Measurements from ENCODE around the gene CAPSL. TPM values are rescaled to one million over a fixed set of nuclear protein-coding genes. Genes with fewer than 3 reads are reported as not detected.

The CAPSL gene
- total RNA-seq, 1 donor from 2014 or later = 0.20 TPM

DNA sequence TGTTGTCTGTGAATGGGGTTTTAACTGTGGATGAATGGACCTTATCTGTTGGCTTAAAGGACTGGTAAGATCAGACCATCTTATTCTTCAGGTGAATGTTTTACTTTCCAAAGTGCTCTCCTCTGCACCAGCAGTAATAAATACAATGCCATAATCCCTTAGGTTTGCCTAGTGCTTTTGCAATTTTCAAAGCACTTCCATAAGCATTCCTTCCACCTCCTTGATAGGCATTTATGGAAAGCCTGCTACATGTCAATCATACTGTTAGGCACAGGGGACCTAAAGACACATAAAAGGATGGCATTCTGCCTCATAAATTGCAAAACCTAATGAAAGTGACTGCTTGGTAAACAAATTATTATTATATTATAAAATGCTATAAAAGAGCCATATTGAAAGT, 60.3 kb downstream of the CAPSL start:
- intact Hi-C loops (cut with micrococcal nuclease) = no loop called here

DNA sequence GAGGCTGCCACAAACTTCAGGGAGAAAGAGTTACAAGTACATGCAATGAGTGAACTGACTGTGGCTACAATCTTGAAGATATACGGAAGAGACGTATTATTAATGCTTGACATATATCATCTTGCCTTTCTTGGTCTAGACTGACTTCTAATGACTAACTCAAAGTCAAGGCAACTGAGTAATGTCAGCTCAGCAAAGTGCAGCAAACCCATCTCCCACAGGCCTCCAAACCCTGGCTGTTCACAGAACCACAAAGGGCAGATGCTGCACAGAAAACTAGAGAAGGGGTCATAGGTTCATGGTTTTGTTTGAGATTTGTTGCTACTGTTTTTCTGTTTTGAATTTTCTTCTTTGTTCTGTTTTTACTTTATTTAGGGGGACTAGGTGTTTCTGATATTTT, 60.8 kb downstream of the CAPSL start:
- intact Hi-C loops (cut with micrococcal nuclease) = loop anchor here (2.0 kb wide), 1 partner anchor 19 kb away; no protein-coding TSS in a partner anchor

DNA sequence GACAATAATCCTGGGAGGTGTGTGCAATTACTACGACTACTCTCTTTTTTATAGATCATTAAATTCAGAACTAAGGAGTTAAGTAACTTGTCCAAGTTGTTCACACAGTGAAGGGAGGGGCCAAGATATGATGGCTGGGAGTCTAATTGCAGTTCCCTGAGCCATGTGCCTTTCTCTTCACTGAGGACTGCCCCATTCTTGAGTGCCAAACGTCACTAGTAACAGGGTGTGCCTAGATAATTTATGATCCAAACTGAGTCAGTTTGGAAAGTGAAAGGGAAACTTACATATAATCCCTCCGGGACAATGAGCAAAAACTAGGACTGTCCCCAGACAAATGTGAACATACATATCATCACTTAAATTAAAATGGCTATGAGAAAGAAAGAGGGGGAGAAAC, 61.5 kb downstream of the CAPSL start:
- intact Hi-C loops (cut with micrococcal nuclease) = loop anchor here (2.0 kb wide), 1 partner anchor 18 kb away; no protein-coding TSS in a partner anchor

DNA sequence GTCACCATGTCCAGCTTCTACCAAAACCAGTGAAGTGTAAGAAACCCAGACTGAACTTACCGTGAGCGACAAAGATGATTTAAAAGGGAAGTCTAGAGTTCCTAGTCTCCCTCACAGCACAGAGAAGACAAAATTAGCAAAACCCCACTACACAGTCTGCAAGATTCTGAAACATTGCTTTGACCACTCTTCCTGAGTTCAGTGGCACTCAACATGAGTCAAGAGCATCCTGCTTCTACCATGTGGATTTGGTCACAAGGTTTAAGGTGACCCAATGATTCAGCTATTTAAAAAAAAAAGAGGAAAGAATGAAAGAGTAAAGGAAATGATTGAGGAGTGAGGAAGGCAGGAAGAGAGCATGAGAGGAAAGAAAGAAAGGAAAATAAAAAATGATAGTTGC, 62.0 kb downstream of the CAPSL start:
- intact Hi-C loops (cut with micrococcal nuclease) = loop anchor here (2.0 kb wide), 1 partner anchor 18 kb away; no protein-coding TSS in a partner anchor

DNA sequence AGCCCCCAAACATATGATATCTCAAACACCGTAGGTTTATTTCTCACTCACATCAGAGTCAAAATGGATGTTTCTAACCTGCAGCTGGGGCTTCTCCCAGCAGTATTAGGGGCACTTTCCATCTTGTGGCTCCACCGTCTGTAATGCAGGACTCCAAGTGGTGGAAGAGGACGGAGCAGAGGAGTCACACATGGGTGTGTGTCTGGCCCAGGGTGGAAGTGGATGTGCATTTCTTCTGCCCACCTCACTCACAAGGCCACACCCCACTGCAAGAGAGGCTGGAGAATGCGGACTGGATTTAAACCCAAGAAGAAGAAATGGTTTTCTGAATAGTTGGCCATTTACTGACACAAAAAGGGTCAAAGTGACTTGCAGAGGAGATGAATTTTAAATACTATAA, 67.8 kb downstream of the CAPSL start:
- intact Hi-C loops (cut with micrococcal nuclease) = no loop called here

DNA sequence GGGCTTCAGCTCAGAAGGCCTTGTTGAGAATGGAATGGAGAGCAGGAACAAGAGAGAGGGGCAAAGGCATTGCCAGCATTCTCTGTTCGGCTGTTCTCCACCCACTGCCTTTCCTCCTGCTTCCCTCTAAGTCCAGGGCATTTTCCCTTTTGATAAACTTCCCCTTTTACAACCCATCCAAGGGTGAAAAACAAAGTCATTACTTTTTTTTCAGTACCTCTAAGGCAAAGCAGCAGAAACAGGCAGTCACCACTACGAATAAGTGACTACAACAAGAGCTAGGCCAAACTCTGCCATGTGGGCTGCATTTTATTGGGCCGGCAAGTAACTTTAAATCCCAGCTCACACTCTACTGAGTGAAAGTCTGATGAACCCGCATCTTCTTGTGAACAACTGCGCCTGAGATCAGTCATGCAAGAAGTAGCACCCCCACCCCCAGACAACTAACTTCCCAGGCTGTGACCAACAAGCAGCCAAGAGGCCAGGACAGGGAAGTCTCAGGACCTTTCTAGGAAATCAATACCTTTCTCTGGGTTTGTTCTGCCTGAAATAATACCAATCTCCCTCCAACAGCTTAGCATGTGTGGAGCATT, 68.6 kb downstream of the CAPSL start:
- intact Hi-C loops (cut with micrococcal nuclease) = no loop called here

DNA sequence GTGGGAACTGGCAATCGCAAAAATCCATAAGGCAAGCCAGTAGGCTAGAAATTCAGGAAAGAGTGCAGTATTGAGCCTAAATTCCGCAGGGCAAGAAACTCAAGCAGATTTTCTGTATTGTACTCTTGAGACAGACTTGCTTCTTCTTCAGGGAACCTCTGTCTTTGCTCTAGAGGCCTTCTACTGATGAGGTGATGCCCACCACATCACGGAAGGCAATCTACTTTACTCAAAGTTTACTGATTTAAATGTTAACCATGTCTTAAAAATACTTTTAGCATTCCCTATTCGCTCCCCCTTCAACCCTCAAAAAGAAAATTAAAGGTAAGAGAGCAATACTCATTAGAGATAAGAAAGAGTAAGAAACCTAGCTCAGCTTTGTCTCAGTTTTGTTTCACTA, 70.4 kb downstream of the CAPSL start:
- intact Hi-C loops (cut with micrococcal nuclease) = no loop called here

DNA sequence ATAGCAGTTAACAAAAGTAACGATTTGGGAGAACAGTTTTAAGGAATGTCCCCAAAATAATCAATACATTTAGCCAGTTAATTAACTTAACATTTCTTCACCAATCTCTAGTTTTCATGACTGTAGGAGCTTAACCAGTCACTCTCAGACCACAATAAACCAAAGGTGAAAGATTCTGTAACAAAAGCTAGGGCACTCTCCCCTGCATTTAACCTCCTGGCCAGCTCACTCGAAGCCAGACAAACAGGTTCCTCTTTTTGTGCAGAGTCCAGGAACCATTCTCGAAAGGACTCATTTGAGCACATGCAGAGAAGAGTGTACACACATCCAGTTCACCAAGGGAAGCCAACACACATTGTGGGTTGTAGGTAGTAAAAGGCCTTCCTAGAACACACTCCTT, 75.3 kb downstream of the CAPSL start:
- intact Hi-C loops (cut with micrococcal nuclease) = no loop called here

DNA sequence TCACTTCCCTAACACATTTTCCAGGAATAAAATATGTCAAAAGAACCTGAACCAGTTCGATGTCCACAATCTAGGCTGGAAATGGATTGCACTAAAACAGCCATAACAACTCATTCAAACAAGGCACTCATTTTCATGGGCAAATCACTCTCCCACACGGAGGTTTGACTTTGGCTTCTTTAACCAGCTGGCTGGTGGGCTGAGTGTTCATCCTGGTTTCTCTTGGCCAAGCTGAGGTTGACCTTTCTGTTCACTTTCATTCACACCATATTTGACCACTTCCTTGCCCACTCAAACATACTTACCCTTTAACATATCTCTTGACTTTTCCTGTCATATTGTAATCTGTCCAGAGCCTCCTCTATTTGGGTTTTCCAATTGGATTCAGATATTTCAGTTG, 76.3 kb downstream of the CAPSL start:
- intact Hi-C loops (cut with micrococcal nuclease) = no loop called here

DNA sequence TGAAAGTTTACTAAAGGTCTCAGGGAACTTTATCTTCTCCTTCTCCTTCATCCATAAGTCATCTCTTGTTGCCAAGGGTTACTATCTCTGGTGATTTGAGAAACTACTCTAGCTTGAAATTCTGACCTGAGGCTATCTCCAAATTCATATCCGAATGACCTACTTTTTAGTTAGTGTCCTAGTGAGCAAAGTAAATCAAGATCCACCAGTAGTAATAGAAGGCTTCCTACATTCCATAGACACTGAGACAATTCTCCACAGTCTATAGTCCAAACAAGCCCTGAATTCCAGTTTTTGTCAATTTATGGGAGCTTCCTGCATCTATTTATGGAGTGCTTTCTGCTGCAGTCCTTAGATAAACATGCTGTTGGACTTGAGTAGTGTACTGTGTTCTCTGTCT, 76.7 kb downstream of the CAPSL start:
- intact Hi-C loops (cut with micrococcal nuclease) = no loop called here

DNA sequence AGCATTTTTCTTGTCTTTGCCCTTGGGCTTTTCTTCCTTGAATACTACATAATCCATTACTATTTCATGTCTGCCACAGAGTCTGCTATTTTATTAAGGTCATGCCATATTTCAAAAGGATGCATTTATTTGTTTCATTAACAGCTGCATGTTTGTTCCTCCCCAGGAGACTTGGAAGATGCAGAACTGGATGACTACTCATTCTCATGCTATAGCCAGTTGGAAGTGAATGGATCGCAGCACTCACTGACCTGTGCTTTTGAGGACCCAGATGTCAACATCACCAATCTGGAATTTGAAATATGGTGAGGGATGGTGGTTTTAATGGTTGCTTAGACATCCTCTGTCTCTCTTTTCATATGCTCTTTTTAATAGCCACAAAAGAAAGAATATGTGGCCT, 77.7 kb downstream of the CAPSL start:
- intact Hi-C loops (cut with micrococcal nuclease) = no loop called here

DNA sequence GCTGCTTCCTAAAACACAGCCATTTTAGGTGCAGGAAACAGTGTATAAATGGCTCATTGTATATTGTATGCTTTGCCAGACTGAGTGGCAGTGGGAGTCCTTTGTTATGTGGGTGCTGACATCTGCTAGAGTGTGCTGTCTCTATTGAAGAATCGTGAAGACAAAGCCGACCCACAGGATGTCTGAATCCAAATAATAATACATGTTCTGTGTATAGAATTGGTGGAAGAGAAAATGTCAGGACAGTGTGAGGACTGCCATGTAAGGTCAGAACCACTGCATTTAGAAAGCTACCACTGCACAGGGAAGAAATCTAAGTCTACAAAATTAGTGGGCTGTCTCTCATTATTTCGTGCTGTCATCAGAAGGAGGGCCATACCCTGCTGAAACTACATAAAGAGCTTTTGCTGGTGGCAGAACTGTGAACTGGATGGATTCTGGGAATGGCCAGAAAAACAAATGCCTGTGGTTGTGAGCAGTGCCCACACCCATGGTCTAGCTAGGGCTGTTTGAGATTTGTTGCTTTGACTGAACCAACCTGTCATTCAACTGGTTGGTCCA, 79.2 kb downstream of the CAPSL start:
- intact Hi-C loops (cut with micrococcal nuclease) = loop anchor here (1.0 to 10.0 kb wide), 7 partner anchors 18 to 1016 kb away; partner anchors contain the start of genes BRIX1, NIPBL, RAD1 and SPEF2

DNA sequence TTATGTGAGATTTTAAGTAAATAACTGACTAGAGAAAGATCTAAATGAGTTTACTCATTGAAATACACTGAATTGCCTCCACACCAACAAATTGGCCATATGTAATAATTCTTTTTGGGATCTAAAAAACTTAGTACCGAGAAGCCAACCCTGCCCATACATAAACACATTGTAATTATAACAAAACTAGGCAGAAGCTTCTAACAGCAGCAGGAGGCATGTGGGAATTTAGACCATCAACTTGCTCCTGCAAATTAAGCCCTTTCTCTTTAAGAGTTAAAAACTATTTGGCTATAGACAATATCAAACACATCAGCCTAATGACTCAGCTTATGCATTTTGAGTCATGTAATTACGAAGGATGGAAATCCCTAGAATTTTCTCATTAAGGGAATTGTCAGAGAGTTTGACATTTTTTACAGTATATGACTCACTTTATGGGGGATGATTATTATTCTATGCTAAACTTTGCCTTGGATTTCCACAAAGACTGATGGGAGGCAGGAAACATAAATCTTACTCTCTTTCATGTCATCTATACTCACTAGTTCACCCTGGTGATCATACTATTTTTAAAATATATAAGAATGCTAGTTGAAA, 80.7 kb downstream of the CAPSL start:
- intact Hi-C loops (cut with micrococcal nuclease) = loop anchor here (1.0 to 10.0 kb wide), 7 partner anchors 19 to 1017 kb away; partner anchors contain the start of genes BRIX1, NIPBL, RAD1 and SPEF2

DNA sequence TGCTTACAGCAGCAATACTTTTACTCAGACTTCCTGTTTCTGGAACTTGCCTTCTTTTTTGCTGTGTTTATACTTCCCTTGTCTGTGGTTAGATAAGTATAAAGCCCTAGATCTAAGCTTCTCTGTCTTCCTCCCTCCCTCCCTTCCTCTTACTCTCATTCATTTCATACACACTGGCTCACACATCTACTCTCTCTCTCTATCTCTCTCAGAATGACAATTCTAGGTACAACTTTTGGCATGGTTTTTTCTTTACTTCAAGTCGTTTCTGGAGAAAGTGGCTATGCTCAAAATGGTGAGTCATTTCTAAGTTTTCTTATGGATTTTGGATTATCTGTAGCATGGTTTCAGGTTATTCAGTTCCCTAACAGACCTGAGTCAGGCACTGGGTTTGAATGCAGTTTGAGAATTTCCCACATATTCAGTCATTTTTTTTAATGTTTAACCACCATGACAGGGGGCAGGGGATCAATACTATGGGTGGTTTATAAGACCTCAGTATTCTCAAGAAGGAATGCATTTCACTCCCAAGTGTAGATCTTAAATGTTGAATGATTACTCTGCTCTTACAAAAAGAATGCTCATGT, 81.6 kb downstream of the CAPSL start, which contains the start of gene IL7R:
IL7R (plus strand) TSS at position 127 of the 587 bp plus-strand sequence; CDS start at position 214, 87 bp downstream.
- intact Hi-C loops (cut with micrococcal nuclease) = loop anchor here (5.0 to 10.0 kb wide), 5 partner anchors 185 to 1018 kb away; partner anchors contain the start of genes BRIX1, NIPBL, RAD1 and SPEF2

DNA sequence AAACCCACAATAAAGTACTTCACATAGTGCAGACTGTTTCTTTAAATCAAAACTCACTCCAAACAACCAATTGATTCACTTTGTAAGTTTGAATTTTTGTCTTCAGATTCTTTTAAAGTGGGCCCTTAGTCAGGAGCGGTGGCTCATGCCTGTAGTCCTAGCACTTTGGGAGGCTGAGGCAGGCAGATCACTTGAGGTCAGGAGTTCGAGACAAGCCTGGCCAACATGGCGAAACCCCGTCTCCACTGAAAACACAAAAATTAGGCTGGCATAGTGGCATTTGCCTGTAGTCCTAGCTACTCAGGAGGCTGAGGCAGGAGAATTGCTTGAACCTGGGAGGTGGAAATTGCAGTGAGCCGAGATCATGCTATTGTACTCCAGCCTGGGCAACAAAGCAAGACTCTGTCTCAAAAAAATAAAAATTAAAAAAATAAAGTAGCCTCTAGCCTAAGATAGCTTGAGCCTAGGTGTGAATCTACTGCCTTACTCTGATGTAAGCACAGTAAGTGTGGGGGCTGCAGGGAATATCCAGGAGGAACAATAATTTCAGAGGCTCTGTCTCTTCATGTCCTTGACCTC, 82.1 kb downstream of the CAPSL start:
- intact Hi-C loops (cut with micrococcal nuclease) = loop anchor here (5.0 to 10.0 kb wide), 5 partner anchors 184 to 1019 kb away; partner anchors contain the start of genes BRIX1, NIPBL, RAD1 and SPEF2

DNA sequence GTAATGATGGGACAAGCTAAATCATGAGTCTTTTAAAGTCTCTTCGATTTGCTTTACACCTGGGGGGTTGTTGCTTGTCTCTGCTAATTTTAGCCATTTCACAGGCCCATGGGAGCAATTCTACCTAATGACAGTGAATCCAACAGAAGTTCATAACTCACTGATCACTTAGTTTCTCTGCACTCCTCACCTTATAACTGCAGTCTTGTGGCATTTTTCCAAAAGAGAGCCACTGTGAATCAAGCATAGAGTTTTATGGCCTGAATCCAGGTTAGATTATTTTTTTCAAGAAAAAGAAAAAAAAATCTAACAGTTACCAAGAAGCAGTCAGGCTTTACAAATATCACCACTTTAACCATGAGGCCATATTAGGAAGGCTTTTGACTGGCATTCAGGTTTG, 83.2 kb downstream of the CAPSL start:
- intact Hi-C loops (cut with micrococcal nuclease) = loop anchor here (5.0 to 10.0 kb wide), 5 partner anchors 183 to 1020 kb away; partner anchors contain the start of genes BRIX1, NIPBL, RAD1 and SPEF2

Other genes with a start within 250 kb of the CAPSL start
- 128 and 132 TPM in 2 replicates for gene IL7R, start 81.7 kb downstream of the CAPSL start, total RNA-seq
- gene UGT3A1, start 52.8 kb upstream of the CAPSL start, total RNA-seq = not detected in 2 replicates
- 0.18 and 0.27 TPM in 2 replicates for gene UGT3A2, start 128.3 kb upstream of the CAPSL start, total RNA-seq
- gene LMBRD2, start 213.3 kb upstream of the CAPSL start, total RNA-seq = 11.6 and 14.8 TPM in 2 replicates
- gene SKP2, start 213.5 kb upstream of the CAPSL start, total RNA-seq = 45.5 and 46.6 TPM in 2 replicates